ENCODE results near the gene EFHB.
"Not testable (repeated sequence)": the region's sequence is repeated elsewhere in the genome, so short reads cannot be mapped to it uniquely, and the experiment has no call there.

EFHB gene

GRCh38 chr3:19903649-19904048 lies 30.4 kb downstream of the EFHB start:
- no peak for DNase-seq (ENCODE audit: low read depth in 2 of 2)
- H3K4me3 ChIP-seq (replicated peaks in 1 of 2; ENCODE audit: low read depth in 2 of 2, low read length in 2 of 2): no peak overlapping the region
- TF ChIP-seq CTCF (IDR thresholded peaks at IDR 0.05; ENCODE audit: low read depth, low read length): no peak

DNA sequence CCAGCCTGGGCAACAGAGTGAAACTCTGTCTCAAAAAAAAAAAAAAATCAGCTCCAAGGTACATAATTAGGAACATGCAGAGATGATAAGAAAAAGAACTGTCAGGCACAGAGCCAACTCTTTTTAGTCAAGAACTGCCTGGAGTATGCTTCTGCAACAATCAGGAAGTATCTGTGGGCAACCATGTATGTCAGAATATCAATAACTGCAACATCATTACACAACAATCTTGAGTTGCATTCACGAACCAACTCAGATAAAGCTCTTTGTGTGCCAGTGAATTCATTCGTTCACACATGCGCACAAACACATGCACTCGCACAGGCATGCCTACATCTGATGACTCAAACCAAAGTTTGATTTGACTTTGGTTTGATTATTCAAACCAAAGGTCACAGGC lies 32.1 kb downstream of the EFHB start:
- no peak overlapping the region for H3K4me3 ChIP-seq (replicated peaks in 1 of 2; ENCODE audit: low read depth in 2 of 2, low read length in 2 of 2)
- peak in 1 of 2 donors; percentile 48 for DNase-seq (ENCODE audit: low read depth in 2 of 2)
- no peak for TF ChIP-seq CTCF (IDR thresholded peaks at IDR 0.05; ENCODE audit: low read depth, low read length)

GRCh38 chr3:19901337-19901736 lies 32.7 kb downstream of the EFHB start:
- no peak for TF ChIP-seq CTCF (IDR thresholded peaks at IDR 0.05; ENCODE audit: low read depth, low read length)

GRCh38 chr3:19899833-19900232 lies 34.2 kb downstream of the EFHB start:
- not testable (repeated sequence) for DNase-seq (ENCODE audit: low read depth in 2 of 2); H3K4me3 ChIP-seq (replicated peaks in 1 of 2; ENCODE audit: low read depth in 2 of 2, low read length in 2 of 2)

More at GRCh38 chr3:19901337-19901736, 32.7 kb downstream of the EFHB start:
- no peak overlapping the region for H3K4me3 ChIP-seq (replicated peaks in 1 of 2; ENCODE audit: low read depth in 2 of 2, low read length in 2 of 2)
- peak; percentile 13 to 39 for DNase-seq (ENCODE audit: low read depth in 2 of 2)

DNA sequence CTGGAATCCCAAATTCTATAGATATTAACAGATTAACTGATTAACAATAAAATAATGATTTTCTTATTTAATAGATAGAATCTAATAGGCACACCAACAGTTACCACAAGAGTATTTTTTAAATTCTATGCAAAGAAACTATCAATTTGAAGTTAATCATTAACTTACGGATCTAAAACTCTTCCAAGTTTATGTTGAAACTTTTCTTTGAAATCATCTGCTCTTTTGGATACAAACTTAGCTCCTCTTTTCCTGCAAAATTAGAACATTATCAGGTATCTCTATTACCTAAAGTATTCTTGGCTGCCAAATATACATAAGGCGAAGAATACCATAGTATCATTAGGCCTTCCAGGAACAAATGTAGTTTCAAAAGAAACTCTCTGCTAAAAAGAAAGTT lies 34.8 kb downstream of the EFHB start:
- no peak for TF ChIP-seq CTCF (IDR thresholded peaks at IDR 0.05; ENCODE audit: low read depth, low read length)
- no peak for DNase-seq (ENCODE audit: low read depth in 2 of 2)
- H3K4me3 ChIP-seq (replicated peaks in 1 of 2; ENCODE audit: low read depth in 2 of 2, low read length in 2 of 2): no peak overlapping the region

- DNase-seq (ENCODE audit: low read depth in 2 of 2): peak in 1 of 2 donors; percentile 29
- no peak for TF ChIP-seq CTCF (IDR thresholded peaks at IDR 0.05; ENCODE audit: low read depth, low read length)
- H3K4me3 ChIP-seq (replicated peaks in 1 of 2; ENCODE audit: low read depth in 2 of 2, low read length in 2 of 2): no peak overlapping the region
Measured at GRCh38 chr3:19898721-19899120, 35.3 kb downstream of the EFHB start.

- peak in 1 of 2 donors; percentile 61 for DNase-seq (ENCODE audit: low read depth in 2 of 2)
- H3K4me3 ChIP-seq (replicated peaks in 1 of 2; ENCODE audit: low read depth in 2 of 2, low read length in 2 of 2): no peak overlapping the region
- no peak for TF ChIP-seq CTCF (IDR thresholded peaks at IDR 0.05; ENCODE audit: low read depth, low read length)
Measured at GRCh38 chr3:19891740-19892139, 42.3 kb downstream of the EFHB start.
